Vagina (tissue), 2 donors: ENCODE data around the gene DNAAF3. TPM values are rescaled to one million over a fixed set of nuclear protein-coding genes. Genes with fewer than 3 reads are reported as not detected.

Source experiments
- DNase-seq, 2 donors: peaks; one replicate each; pipeline ENCODE4 v3.0.0-alpha.2; 2017; ENCODE audit errors: extremely low spot score in 2 of 2
- H3K27ac ChIP-seq: fragments of 200-600 bp; sonication (generic); one replicate; pipeline ENCODE4 v1.5.1; 2019
- H3K27me3 ChIP-seq: fragments of 200-600 bp; sonication (generic); one replicate; pipeline ENCODE4 v1.5.1; 2019
- H3K36me3 ChIP-seq, 2 donors: fragments of 200-600 bp; sonication (generic); one replicate each; pipeline ENCODE4 v1.5.1; 2017 to 2019
- H3K4me1 ChIP-seq: fragments of 200-600 bp; sonication (generic); one replicate; pipeline ENCODE4 v1.5.1; 2019
- H3K4me3 ChIP-seq, 2 donors: fragments of 200-600 bp; sonication (generic); 1 replicate in 1 of 2; 2 replicates in 1 of 2; pipeline ENCODE4 v1.5.1; 2016 to 2019
- H3K9me3 ChIP-seq: fragments of 200-600 bp; sonication (generic); one replicate; pipeline ENCODE4 v1.5.1; 2019
- CTCF ChIP-seq, 3 experiments: fragments of 450-650 bp in 2 of 3; fragments of 200-600 bp in 1 of 3; sonication (generic) in 1 of 3; IDR thresholded peaks; one replicate each; pipeline ENCODE4 v1.5.1; 2017 to 2019; ENCODE audit warnings: antibody characterized with exemption in 3 of 3, mild to moderate bottlenecking in 2 of 3, moderate library complexity in 2 of 3
- POLR2A ChIP-seq, 2 donors: fragments of 450-650 bp; IDR thresholded peaks; one replicate each; pipeline ENCODE4 v1.6.1; 2017; ENCODE audit warnings: antibody characterized with exemption in 2 of 2, mild to moderate bottlenecking in 2 of 2, moderate library complexity in 2 of 2
- POLR2AphosphoS5 ChIP-seq, 2 donors: sonication (generic); formaldehyde crosslinking; IDR thresholded peaks; one replicate each; pipeline ENCODE4 v1.9.0; 2017; ENCODE audit warnings: antibody characterized with exemption in 2 of 2, mild to moderate bottlenecking in 2 of 2, low read depth in 1 of 2; ENCODE audit not compliant: insufficient read depth in 1 of 2
- intact Hi-C: fragments of 100-400 bp; cut with DNase I; formaldehyde crosslinking; loops from one replicate; pipeline ENCODE4 v1.15.1; 2023
- total RNA-seq: library from RNA; depleted of rRNA; stranded (reverse); fragments of >200 nt; gene quantifications from one replicate; pipeline ENCODE4 v1.2.3, GENCODE V29; 2016

DNAAF3 gene
- total RNA-seq, 1 donor from 2014 or later, result 5.6 TPM

GRCh38 chr19:55160128-55160985, 6.1 kb downstream of the DNAAF3 start:
- DNase-seq, result no peak
- intact Hi-C loops, result no loop called here
- H3K36me3 ChIP-seq, result no peaks in the 10 kb centered on the region
- peaks cover 26% of the 10 kb centered on the region for H3K4me1 ChIP-seq
- H3K9me3 ChIP-seq, result no peaks in the 10 kb centered on the region
- no peak overlapping the region for H3K27ac ChIP-seq
- TF ChIP-seq CTCF (IDR thresholded peaks at IDR 0.05), result peak in 2 of 3 experiments; percentile 41 to 42
- TF ChIP-seq POLR2AphosphoS5 (IDR thresholded peaks at IDR 0.05; ENCODE audit: insufficient read depth in 1 of 2, low read depth in 1 of 2), result no peak
- H3K27me3 ChIP-seq, result no peaks in the 10 kb centered on the region
- no peak overlapping the region for H3K4me3 ChIP-seq

GRCh38 chr19:55158848-55159749, 7.3 kb downstream of the DNAAF3 start:
- no peak overlapping the region for H3K4me3 ChIP-seq

GRCh38 chr19:55158423-55158822, 8.0 kb downstream of the DNAAF3 start:
- H3K27me3 ChIP-seq, result no peaks in the 10 kb centered on the region
- no peaks in the 10 kb centered on the region for H3K9me3 ChIP-seq
- intact Hi-C loops, result no loop called here
- no peak for DNase-seq
- no peaks in the 10 kb centered on the region for H3K36me3 ChIP-seq
- TF ChIP-seq CTCF (IDR thresholded peaks at IDR 0.05) (no peak), POLR2AphosphoS5 (IDR thresholded peaks at IDR 0.05; ENCODE audit: insufficient read depth in 1 of 2, low read depth in 1 of 2) (no peak)
- H3K27ac ChIP-seq, result no peak overlapping the region
- peaks cover 26% of the 10 kb centered on the region for H3K4me1 ChIP-seq
- H3K4me3 ChIP-seq, result no peak overlapping the region

More at GRCh38 chr19:55158848-55159749, 7.3 kb downstream of the DNAAF3 start:
- Histone ChIP-seq H3K27ac (no peak overlapping the region), H3K9me3 (no peaks in the 10 kb centered on the region), H3K4me1 (peaks cover 26% of the 10 kb centered on the region), H3K27me3 (no peaks in the 10 kb centered on the region), H3K36me3 (no peaks in the 10 kb centered on the region)
- intact Hi-C loops, result no loop called here
- TF ChIP-seq POLR2A (IDR thresholded peaks at IDR 0.05) (no peak), POLR2AphosphoS5 (IDR thresholded peaks at IDR 0.05; ENCODE audit: insufficient read depth in 1 of 2, low read depth in 1 of 2) (no peak), CTCF (IDR thresholded peaks at IDR 0.05) (no peak)
- DNase-seq, result no peak

GRCh38 chr19:55157064-55157908, 9.1 kb downstream of the DNAAF3 start, which contains the start of gene TNNI3:
TSS of gene TNNI3 (minus strand) at chr19:55157732. CDS start at chr19:55157589, 143 bp downstream.
- Histone ChIP-seq H3K9me3 (no peaks in the 10 kb centered on the region), H3K4me1 (peaks cover 26% of the 10 kb centered on the region), H3K27ac (no peak within 1 kb of the TSS), H3K4me3 (no peak within 1 kb of the TSS), H3K27me3 (no peaks in the 10 kb centered on the region), H3K36me3 (no peaks in the 10 kb centered on the region)
- DNase-seq, result no peak
- intact Hi-C loops, result no loop called here
- TF ChIP-seq POLR2A (IDR thresholded peaks at IDR 0.05) (no peak), CTCF (IDR thresholded peaks at IDR 0.05) (no peak), POLR2AphosphoS5 (IDR thresholded peaks at IDR 0.05; ENCODE audit: insufficient read depth in 1 of 2, low read depth in 1 of 2) (no peak)
